ENCODE measurements around the gene BRAT1.

Gene BRAT1

DNA sequence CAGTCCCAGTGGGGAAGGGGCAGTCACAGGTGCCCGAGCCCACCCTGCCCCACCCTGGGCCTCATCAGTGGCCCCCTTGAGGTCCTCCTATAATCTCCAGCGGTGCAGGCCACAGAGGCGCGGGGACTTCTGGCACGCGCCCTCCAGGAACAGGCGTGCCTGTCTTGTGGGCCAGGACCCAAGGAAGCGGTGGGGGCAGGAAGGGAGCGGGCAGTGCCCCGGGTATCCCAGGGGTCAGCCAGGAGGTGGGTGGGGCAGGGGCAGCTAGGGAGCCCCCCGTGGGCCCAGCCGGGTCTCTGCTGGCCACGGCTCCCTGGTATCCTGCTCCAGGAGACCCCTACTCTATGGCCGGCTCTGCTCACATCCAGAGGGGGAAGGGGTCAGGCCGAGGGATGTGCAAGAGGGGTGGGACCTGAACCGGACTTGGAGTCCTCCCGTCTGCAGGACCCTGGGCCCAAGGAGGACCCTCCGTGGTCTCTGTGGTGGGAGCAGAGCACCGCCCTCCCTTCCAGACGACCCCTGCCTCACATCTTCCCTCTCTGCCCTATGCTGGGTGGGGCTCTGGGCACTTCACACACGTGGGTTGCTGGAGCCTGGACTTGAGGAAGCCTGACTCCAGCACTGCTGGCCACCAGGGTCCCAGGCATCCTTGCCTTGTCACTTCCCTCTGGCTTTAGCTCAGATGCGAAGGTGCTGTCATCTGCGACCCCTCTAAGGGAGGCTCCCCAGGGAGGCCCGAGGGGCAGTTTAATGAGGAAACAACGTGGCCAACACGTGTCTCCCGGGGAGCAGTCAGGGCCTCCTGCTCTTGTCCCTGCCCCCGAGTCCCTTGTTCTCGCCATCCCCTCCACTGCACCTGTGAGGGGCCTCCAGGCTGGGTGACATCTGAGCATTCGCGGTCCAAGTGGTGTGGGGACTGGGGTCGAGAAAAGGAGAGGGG, 60.9 kb downstream of the BRAT1 start:
- no peak for DNase-seq

DNA sequence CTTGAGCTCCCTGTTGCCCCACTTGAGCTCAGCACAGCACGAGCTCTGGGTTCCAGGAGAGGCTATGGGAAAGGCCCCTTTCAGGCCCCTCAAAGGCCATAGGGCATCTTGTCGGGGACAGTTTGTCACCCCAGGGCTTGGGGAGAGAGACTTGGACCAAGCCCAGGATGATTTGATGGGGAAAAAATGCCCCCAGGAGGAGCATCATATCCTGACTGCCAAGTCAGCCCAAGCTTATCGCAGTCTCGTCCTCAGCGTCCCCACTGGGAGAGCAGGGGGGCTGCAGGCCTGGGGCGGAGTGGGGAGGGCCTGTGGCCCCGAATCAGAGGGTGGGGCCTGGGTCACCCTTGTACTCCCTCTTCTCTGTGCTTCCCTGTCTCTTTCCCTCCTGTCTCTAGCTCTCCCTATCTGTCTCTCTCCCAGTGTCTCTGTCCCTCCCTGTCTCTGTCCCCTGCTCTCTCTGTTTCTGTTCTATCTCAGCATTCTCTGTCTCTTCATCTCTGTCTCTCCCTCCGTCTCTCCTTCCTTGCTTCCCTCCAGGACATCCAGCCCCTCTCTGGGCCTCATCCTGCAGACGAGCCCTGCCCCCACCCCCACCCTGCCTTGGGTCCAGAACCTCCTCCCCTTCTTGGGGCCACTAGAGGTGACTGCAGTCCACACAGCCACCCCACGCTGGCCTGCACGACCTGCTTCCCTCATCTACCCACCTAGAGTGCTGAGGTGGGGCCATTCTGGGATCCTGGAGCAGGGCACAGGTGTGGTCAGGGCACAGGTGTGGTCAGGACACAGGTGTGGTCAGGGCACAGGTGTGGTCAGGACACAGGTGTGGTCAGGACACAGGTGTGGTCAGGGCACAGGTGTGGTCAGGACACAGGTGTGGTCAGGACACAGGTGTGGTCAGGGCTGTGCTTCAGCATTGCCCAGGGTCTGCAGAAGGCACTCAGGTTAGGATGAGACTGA, 61.8 kb downstream of the BRAT1 start:
- no peak for DNase-seq

DNA sequence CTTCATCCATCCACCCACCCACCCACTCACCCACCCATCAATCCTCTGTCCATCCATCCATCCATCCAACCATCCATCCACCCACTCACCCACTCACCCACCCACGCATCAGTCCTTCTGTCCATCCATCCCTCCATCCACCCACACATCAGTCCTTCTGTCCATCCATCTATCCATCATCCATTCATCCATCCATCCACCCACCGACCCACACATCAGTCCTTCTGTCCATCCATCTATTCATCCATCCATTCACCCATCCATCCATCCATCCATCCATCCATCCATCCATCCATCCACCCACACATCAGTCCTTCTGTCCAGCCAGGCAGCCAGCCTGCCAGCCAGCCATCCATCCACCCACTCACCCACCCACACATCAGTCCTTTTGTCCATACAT, 63.3 kb downstream of the BRAT1 start:
- no peak for DNase-seq

DNA sequence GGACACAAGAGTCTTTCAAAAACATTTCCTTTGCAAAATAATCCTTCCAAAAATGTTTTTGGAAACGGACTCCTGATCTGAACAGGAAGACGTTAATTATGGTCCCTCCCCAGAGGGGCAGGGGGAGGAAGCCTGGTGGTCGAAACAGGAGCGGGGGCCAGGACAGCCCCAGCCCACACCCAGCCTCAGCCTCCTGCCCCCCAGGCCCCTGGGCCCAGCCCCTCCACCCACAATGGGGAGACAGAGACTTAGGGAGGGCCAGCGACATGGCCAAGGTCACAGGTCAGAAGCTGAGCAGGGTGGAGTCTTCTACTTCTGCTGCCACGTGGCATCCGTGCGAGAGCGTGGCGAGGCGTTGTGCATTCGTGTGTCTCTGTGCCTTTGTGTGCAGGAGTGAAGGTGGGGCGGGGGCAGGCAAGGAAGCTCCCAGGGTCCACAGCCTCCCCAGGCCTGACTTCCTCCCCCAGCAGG, 65.1 kb downstream of the BRAT1 start:
- no peak for DNase-seq

DNA sequence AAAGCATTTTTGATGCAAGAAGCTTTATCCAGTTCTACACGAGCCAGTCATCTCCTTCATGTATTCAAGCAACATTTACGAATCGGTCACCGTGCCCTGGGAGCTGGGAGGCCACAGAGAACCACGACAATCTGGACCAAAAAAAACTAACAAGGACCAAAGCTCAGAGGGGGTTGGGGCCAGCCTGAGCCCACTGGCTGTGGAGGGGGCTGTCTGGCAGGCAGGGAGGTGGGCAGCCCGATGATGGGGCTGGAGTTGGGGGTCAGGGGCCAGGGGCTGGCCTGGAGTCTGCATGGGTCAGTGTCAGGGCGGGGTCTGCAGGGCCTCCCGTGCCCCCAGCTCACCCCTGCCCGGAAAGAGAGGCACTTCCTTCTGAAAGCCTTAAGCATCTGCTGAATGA, 66.6 kb downstream of the BRAT1 start:
- DNase-seq: no peak

DNA sequence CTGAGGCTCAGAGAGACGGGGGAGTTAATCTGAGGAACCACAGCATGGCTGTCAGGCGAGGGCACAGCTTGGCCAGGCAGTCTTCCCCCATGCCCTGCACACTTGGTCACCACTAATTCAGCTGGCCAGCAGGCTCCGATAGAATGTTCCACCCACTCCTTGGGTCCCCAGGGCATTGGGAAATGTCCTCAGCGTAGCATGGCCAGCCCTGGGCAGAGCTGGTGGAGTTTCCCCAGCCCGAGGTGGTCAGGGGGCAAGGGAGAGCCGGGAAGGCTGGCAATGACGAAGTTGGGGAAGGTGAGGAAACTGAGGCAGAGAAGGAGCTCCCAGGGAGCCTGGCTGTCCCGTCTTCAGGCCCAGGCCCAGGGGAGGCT, 67.1 kb downstream of the BRAT1 start:
- no peak for DNase-seq
